Activated T-cell treated with anti-CD3 and anti-CD28 coated beads, Interleukin-2, amount 50 U/mL, for 24 hours (primary cell): ENCODE measurements around the gene PCGF6.
"Not testable (repeated sequence)": the region's sequence is repeated elsewhere in the genome, so short reads cannot be mapped to it uniquely, and the experiment has no call there.

Experiments used
- DNase-seq: peaks from one replicate; pipeline ENCODE4 v3.0.0-alpha.2; 2020
- H3K27ac Mint-ChIP-seq: 2 replicates; pipeline ENCODE4 v1.8.0; 2020; ENCODE audit warnings: mild to moderate bottlenecking, mixed read lengths
- H3K27me3 Mint-ChIP-seq: 2 replicates; pipeline ENCODE4 v1.8.0; 2020; ENCODE audit warnings: mixed read lengths
- H3K36me3 Mint-ChIP-seq: 2 replicates; pipeline ENCODE4 v1.8.0; 2020; ENCODE audit warnings: low read depth, mixed read lengths
- H3K4me1 Mint-ChIP-seq: 2 replicates; pipeline ENCODE4 v1.8.0; 2020; ENCODE audit warnings: low read depth, mixed read lengths
- H3K4me3 Mint-ChIP-seq: 2 replicates; pipeline ENCODE4 v1.8.0; 2020; ENCODE audit warnings: mild to moderate bottlenecking, moderate library complexity, mixed read lengths
- H3K9me3 Mint-ChIP-seq: 2 replicates; pipeline ENCODE4 v1.8.0; 2020; ENCODE audit warnings: mixed read lengths

The PCGF6 gene

GRCh38 chr10:103350517-103351260 is at the start of gene PCGF6:
PCGF6 (minus strand) TSS chr10:103351140; CDS start chr10:103351066, 74 bp downstream.
- Mint-ChIP-seq H3K27ac (peak within 1 kb of the TSS; percentile 90), H3K27me3 (no peaks in the 10 kb centered on the region), H3K9me3 (no peaks in the 10 kb centered on the region), H3K4me1 (peaks cover 13% of the 10 kb centered on the region), H3K36me3 (peaks cover 34% of the 10 kb centered on the region), H3K4me3 (peak within 1 kb of the TSS; percentile 92)
- peak; percentile 89 for DNase-seq

GRCh38 chr10:103397191-103397825 is 46.4 kb upstream of the PCGF6 start:
- H3K27me3 Mint-ChIP-seq = no peaks in the 10 kb centered on the region
- peak overlapping the region; percentile 96 for H3K27ac Mint-ChIP-seq
- peaks cover 63% of the 10 kb centered on the region for H3K4me1 Mint-ChIP-seq
- peak overlapping the region; percentile 99 for H3K4me3 Mint-ChIP-seq
- DNase-seq = no peak
- H3K9me3 Mint-ChIP-seq = no peaks in the 10 kb centered on the region
- peaks cover 95% of the 10 kb centered on the region for H3K36me3 Mint-ChIP-seq

- H3K4me1 Mint-ChIP-seq = peaks cover 63% of the 10 kb centered on the region
- peaks cover 96% of the 10 kb centered on the region for H3K36me3 Mint-ChIP-seq
- peak overlapping the region; percentile 99 for H3K4me3 Mint-ChIP-seq
- DNase-seq = no peak
- H3K27ac Mint-ChIP-seq = peak overlapping the region; percentile 96
- no peaks in the 10 kb centered on the region for H3K9me3 Mint-ChIP-seq
- no peaks in the 10 kb centered on the region for H3K27me3 Mint-ChIP-seq
Observed at GRCh38 chr10:103396789-103397087, 45.8 kb upstream of the PCGF6 start.

- Mint-ChIP-seq H3K9me3 (no peaks in the 10 kb centered on the region), H3K4me3 (peak within 1 kb of the TSS; percentile 99), H3K36me3 (peaks cover 96% of the 10 kb centered on the region), H3K4me1 (peaks cover 63% of the 10 kb centered on the region), H3K27ac (peak within 1 kb of the TSS; percentile 96), H3K27me3 (no peaks in the 10 kb centered on the region)
- DNase-seq = peak; percentile 94
Observed at GRCh38 chr10:103396067-103396788, 45.3 kb upstream of the PCGF6 start, which contains the start of the genes ATP5MK and PDCD11. ATP5MK (minus strand) TSS chr10:103396475; CDS start chr10:103392457, 4,018 bp downstream. PDCD11 (plus strand) TSS chr10:103396626; CDS start chr10:103398427, 1,801 bp downstream.

GRCh38 chr10:103395754-103396066 is 44.8 kb upstream of the PCGF6 start:
- no peak for DNase-seq

GRCh38 chr10:103394180-103394579 is 43.2 kb upstream of the PCGF6 start:
- Mint-ChIP-seq H3K4me3 (peak overlapping the region; percentile 68), H3K9me3 (no peaks in the 10 kb centered on the region), H3K27me3 (no peaks in the 10 kb centered on the region), H3K27ac (peak overlapping the region; percentile 76), H3K36me3 (peaks cover 97% of the 10 kb centered on the region), H3K4me1 (peaks cover 52% of the 10 kb centered on the region)
- DNase-seq = no peak

More at GRCh38 chr10:103395754-103396066, 44.8 kb upstream of the PCGF6 start:
- Mint-ChIP-seq H3K36me3 (peaks cover 97% of the 10 kb centered on the region), H3K27ac (peak overlapping the region; percentile 96), H3K4me3 (peak overlapping the region; percentile 99), H3K4me1 (peaks cover 63% of the 10 kb centered on the region), H3K27me3 (no peaks in the 10 kb centered on the region), H3K9me3 (no peaks in the 10 kb centered on the region)

- Mint-ChIP-seq H3K27ac (no peak overlapping the region), H3K36me3 (peaks cover 80% of the 10 kb centered on the region), H3K4me1 (no peaks in the 10 kb centered on the region)
Observed at GRCh38 chr10:103382769-103383168, 31.8 kb upstream of the PCGF6 start.

GRCh38 chr10:103374263-103374662 is 23.3 kb upstream of the PCGF6 start:
- Mint-ChIP-seq H3K4me3 (no peak overlapping the region), H3K27me3 (no peaks in the 10 kb centered on the region), H3K27ac (no peak overlapping the region), H3K9me3 (no peaks in the 10 kb centered on the region), H3K4me1 (peaks cover 21% of the 10 kb centered on the region), H3K36me3 (peaks cover 60% of the 10 kb centered on the region)
- no peak for DNase-seq

More at GRCh38 chr10:103382769-103383168, 31.8 kb upstream of the PCGF6 start:
- Mint-ChIP-seq H3K9me3 (no peaks in the 10 kb centered on the region), H3K27me3 (no peaks in the 10 kb centered on the region), H3K4me3 (no peak overlapping the region)
- DNase-seq = no peak

- Mint-ChIP-seq H3K4me1 (peaks cover 25% of the 10 kb centered on the region), H3K27ac (peak overlapping the region; percentile 63), H3K27me3 (no peaks in the 10 kb centered on the region), H3K36me3 (peaks cover 55% of the 10 kb centered on the region), H3K9me3 (no peaks in the 10 kb centered on the region), H3K4me3 (no peak overlapping the region)
- no peak for DNase-seq
Observed at GRCh38 chr10:103373544-103373943, 22.6 kb upstream of the PCGF6 start.

- peak; percentile 89 for DNase-seq
- peak within 1 kb of the TSS; percentile 94 for H3K27ac Mint-ChIP-seq
- H3K4me3 Mint-ChIP-seq = peak within 1 kb of the TSS; percentile 78
- H3K36me3 Mint-ChIP-seq = peaks cover 10% of the 10 kb centered on the region
- no peaks in the 10 kb centered on the region for H3K27me3 Mint-ChIP-seq
- no peaks in the 10 kb centered on the region for H3K9me3 Mint-ChIP-seq
- peaks cover 23% of the 10 kb centered on the region for H3K4me1 Mint-ChIP-seq
Observed at GRCh38 chr10:103367782-103368518, 17.0 kb upstream of the PCGF6 start, which contains the start of gene TAF5. TAF5 (plus strand) TSS chr10:103367976; CDS start chr10:103367990, 14 bp downstream.

- peaks cover 10% of the 10 kb centered on the region for H3K36me3 Mint-ChIP-seq
- peak overlapping the region; percentile 78 for H3K4me3 Mint-ChIP-seq
- peaks cover 23% of the 10 kb centered on the region for H3K4me1 Mint-ChIP-seq
- H3K9me3 Mint-ChIP-seq = no peaks in the 10 kb centered on the region
- DNase-seq = peak; percentile 33
- H3K27me3 Mint-ChIP-seq = no peaks in the 10 kb centered on the region
- peak overlapping the region; percentile 94 for H3K27ac Mint-ChIP-seq
Observed at GRCh38 chr10:103367379-103367781, 16.4 kb upstream of the PCGF6 start.

GRCh38 chr10:103360791-103361190 is 9.9 kb upstream of the PCGF6 start:
- DNase-seq, H3K36me3 Mint-ChIP-seq, H3K4me3 Mint-ChIP-seq, H3K4me1 Mint-ChIP-seq, H3K27ac Mint-ChIP-seq, H3K27me3 Mint-ChIP-seq, H3K9me3 Mint-ChIP-seq: not testable (repeated sequence)

- not testable (repeated sequence) for H3K4me3 Mint-ChIP-seq, H3K9me3 Mint-ChIP-seq, DNase-seq, H3K36me3 Mint-ChIP-seq, H3K27me3 Mint-ChIP-seq, H3K4me1 Mint-ChIP-seq, H3K27ac Mint-ChIP-seq
Observed at GRCh38 chr10:103359493-103359892, 8.6 kb upstream of the PCGF6 start.

- Mint-ChIP-seq H3K27ac (no peak overlapping the region), H3K4me3 (no peak overlapping the region), H3K4me1 (peaks cover 5% of the 10 kb centered on the region), H3K27me3 (no peaks in the 10 kb centered on the region), H3K9me3 (no peaks in the 10 kb centered on the region), H3K36me3 (no peaks in the 10 kb centered on the region)
- DNase-seq = no peak
Observed at GRCh38 chr10:103355906-103356599, 5.1 kb upstream of the PCGF6 start.
